ENCODE data around the gene PCNX2.

Gene PCNX2

GRCh38 chr1:233295237-233295974 lies at the start of gene PCNX2:
Gene PCNX2, minus strand, starts transcription at chr1:233295725. Its CDS starts 247 bp downstream, at chr1:233295478.
- DNase-seq (ENCODE audit: insufficient read length, low spot score) (peak; percentile 63), FAIRE-seq (no peak)
- TF ChIP-seq POLR2A (IDR thresholded peaks at IDR 0.05; ENCODE audit: low read depth, low read length) = peak; percentile 62; the same call in 1 of the 2 replicates

- DNase-seq (ENCODE audit: insufficient read length, low spot score) (no peak), FAIRE-seq (no peak)
- no peak for TF ChIP-seq POLR2A (IDR thresholded peaks at IDR 0.05; ENCODE audit: low read depth, low read length)
These were observed 47.7 kb upstream of the PCNX2 start for GRCh38 chr1:233343262-233343661.

DNA sequence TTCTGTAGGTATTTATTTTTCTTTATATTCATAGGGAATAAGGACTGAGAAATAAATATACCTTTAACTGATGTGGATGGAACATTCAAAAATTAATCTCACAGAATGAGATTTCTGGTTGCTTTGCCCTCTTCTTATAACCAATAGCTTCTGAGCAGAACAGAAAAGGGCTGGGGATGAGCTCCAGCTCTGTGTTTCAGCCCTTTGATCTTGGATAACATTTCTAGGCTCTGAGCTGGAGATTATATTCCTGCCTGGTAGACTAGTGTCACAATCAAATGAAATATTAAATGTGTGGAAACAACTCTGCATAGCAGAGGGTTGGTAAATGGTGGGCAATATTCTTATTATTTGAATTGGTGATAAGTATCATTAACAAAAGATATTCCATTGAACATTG lies 46.6 kb upstream of the PCNX2 start:
- no peak for DNase-seq (ENCODE audit: insufficient read length, low spot score)
- TF ChIP-seq POLR2A (IDR thresholded peaks at IDR 0.05; ENCODE audit: low read depth, low read length) = no peak
- FAIRE-seq = no peak

GRCh38 chr1:233340966-233341516 lies 45.5 kb upstream of the PCNX2 start:
- DNase-seq (ENCODE audit: insufficient read length, low spot score) (no peak), FAIRE-seq (no peak)
- TF ChIP-seq POLR2A (IDR thresholded peaks at IDR 0.05; ENCODE audit: low read depth, low read length) = no peak

DNA sequence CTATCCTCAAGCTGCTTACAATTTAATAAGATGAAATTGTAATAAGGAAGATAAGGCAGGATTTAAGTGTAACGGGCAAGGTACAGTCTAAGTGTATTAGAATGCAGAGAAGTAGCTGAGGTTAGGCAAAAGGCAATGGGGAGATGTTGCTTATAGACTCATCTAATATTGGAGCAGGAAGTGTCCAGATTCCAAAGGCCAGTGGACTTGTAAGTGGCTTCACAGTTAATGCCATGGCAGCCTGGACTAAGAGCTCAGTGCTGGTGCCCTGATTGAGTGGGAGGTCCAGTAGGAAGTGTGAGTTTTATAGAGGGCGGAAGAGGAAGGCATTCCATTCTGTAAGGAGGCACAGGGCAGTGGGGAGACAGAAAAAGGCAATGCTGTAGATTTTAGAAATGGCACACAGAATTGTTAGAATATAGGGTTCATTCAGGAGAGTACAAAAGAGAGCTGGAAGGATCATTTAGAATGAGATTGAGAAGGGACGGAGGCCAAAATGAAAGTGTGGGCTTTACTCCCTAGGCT lies 44.6 kb upstream of the PCNX2 start:
- TF ChIP-seq POLR2A (IDR thresholded peaks at IDR 0.05; ENCODE audit: low read depth, low read length) = no peak
- DNase-seq (ENCODE audit: insufficient read length, low spot score) = no peak
- FAIRE-seq = no peak

- FAIRE-seq (no peak), DNase-seq (ENCODE audit: insufficient read length, low spot score) (no peak)
- TF ChIP-seq POLR2A (IDR thresholded peaks at IDR 0.05; ENCODE audit: low read depth, low read length) = no peak
These were observed 42.6 kb upstream of the PCNX2 start for GRCh38 chr1:233338102-233338501.

DNA sequence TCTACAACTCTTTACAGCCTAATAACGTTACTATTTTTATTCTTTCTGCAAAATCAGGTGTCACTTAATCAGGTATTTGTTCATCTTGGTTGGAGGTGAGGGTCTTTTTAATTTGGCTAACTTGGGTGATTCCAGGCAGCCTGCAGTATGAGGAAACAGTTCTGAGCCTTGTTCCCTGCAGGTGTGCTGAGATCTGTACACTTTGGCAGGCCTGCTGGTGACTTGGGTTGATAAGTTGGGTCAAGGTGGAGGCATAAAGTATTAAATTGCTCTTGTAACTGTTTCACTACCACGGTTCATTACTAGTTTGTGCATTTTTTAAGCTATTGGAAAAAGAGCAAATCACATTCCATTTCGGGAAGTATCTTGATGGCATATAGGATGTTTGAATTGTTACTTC lies 42.0 kb upstream of the PCNX2 start:
- TF ChIP-seq POLR2A (IDR thresholded peaks at IDR 0.05; ENCODE audit: low read depth, low read length) = no peak

DNA sequence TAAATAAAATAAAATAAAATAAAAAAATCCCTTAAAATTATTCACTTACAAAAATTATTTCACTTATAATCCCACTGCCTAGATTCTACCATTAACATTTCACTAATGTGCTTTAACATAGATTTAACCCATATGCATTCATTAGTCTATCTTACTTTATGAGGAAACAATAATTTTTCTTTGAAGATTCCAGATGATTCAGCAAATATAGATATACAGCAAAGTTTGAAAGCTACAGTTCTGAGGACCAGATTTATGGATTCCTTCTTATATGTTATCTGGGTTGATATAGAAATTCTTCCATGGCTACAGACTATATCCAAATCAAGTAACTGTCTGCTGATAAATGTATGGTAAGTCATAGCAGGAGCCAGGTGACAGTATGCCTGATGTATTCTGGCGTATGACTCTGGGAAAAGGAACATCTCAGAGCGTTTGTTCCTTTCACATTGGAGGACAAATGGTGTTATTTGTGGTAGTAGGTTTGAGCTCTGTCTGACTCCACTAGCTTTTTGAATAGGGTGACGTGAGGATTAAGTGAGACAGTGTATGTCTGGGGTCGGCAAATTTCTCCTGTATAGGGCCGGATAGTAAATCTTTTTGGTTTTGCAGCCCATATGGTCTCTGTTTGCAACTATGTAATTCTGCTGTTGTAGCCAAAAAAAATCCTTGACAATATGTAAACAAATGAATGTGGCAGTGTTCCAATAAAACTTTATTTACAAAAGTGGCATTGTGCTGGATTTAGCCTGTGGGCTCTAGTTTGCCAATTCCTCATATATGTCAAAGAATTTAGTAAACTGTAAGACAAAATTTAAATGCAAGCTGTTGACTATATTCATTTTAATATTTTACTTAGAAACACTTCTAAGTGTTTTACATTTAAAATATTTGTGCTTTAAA lies 41.3 kb upstream of the PCNX2 start:
- FAIRE-seq (no peak), DNase-seq (ENCODE audit: insufficient read length, low spot score) (no peak)
- TF ChIP-seq POLR2A (IDR thresholded peaks at IDR 0.05; ENCODE audit: low read depth, low read length) = no peak

More for the DNA sequence above, 42.0 kb upstream of the PCNX2 start:
- FAIRE-seq = no peak
- DNase-seq (ENCODE audit: insufficient read length, low spot score) = no peak

- TF ChIP-seq POLR2A (IDR thresholded peaks at IDR 0.05; ENCODE audit: low read depth, low read length) = no peak
- DNase-seq (ENCODE audit: insufficient read length, low spot score) (no peak), FAIRE-seq (no peak)
These were observed 38.6 kb upstream of the PCNX2 start for GRCh38 chr1:233334092-233334491.

DNA sequence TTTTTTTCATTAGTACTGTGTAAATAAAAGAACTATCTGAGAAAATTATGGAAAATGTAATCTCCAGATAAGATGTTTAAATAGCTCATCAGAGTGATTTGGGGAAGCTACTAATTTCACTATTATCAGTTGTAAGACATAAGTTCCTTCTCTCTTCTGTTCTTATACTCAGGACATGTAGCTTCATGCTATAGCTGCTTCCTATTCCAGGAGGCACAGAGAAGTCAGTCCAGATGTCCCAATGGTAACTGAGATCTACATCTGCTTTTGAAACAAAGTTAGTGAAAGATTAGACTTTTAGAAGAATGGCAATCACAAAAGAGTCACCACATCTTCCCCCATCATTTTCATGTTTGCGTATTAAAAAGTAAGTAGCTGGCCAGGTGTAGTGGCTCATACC lies 37.6 kb upstream of the PCNX2 start:
- TF ChIP-seq POLR2A (IDR thresholded peaks at IDR 0.05; ENCODE audit: low read depth, low read length) = no peak
- FAIRE-seq (no peak), DNase-seq (ENCODE audit: insufficient read length, low spot score) (no peak)

DNA sequence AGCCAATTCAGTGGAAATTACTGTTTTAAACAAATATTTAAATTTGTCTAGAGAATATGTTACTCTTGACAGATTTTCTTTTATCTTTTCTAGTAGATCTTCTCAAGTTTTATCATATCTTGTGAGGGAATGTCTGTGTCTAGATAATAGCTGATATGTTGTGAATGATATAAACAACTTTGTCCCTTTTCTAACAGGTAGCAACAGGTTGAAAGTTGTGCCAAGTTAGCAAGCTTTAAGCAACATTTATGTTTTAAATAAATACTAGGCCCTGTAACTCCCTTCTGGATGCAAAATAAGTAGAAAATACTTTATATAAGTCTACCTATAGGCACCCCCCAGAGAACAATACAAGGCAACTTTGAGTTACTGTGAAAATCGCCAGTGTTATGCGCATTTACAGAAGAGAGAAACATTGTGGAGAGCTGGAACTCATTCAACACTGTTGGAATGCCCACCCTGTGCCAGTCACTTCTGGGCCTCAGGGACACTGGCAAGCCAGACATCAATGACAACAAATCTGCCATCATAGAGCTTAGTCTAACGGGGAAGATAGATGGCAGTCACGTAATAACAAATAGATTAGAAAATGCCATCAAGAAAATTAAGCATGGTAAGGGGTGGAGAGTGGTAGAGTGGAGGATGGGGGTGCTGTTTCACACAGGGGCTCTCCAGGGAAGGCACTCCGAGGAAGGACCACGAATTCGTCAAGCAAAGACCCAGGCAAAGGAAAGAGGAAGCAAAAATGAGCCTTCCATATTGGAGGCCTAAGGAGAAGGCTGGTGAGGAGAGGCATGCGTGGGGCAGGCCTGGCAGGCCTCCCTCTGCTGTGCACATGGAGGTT lies 36.4 kb upstream of the PCNX2 start:
- no peak for FAIRE-seq
- no peak for DNase-seq (ENCODE audit: insufficient read length, low spot score)
- no peak for TF ChIP-seq POLR2A (IDR thresholded peaks at IDR 0.05; ENCODE audit: low read depth, low read length)

DNA sequence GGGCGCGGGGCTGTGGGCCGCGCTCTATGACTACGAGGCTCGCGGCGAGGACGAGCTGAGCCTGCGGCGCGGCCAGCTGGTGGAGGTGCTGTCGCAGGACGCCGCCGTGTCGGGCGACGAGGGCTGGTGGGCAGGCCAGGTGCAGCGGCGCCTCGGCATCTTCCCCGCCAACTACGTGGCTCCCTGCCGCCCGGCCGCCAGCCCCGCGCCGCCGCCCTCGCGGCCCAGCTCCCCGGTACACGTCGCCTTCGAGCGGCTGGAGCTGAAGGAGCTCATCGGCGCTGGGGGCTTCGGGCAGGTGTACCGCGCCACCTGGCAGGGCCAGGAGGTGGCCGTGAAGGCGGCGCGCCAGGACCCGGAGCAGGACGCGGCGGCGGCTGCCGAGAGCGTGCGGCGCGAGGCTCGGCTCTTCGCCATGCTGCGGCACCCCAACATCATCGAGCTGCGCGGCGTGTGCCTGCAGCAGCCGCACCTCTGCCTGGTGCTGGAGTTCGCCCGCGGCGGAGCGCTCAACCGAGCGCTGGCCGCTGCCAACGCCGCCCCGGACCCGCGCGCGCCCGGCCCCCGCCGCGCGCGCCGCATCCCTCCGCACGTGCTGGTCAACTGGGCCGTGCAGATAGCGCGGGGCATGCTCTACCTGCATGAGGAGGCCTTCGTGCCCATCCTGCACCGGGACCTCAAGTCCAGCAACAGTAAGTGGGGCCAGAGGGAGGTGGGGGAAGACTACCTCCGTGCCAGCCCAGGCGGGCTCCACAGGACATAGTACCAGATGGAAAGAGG lies 32.8 kb upstream of the PCNX2 start:
- peak; percentile 23 for DNase-seq (ENCODE audit: insufficient read length, low spot score)
- no peak for FAIRE-seq
- TF ChIP-seq POLR2A (IDR thresholded peaks at IDR 0.05; ENCODE audit: low read depth, low read length) = no peak
